Liver (tissue), 9 donors: ENCODE results near the gene FBLN1. TPM values are rescaled to one million over a fixed set of nuclear protein-coding genes. Genes with fewer than 3 reads are reported as not detected.

Experiments
- DNase-seq: peaks from one replicate; pipeline ENCODE4 v3.0.0-alpha.2; 2017; ENCODE audit warnings: low spot score
- H3K27ac ChIP-seq, 2 donors: one replicate each; pipeline ENCODE4 v1.7.0; 2013; ENCODE audit warnings: inconsistent platforms in 2 of 2, low read length in 2 of 2, control low read depth in 1 of 2, low read depth in 1 of 2, mild to moderate bottlenecking in 1 of 2
- H3K27me3 ChIP-seq, 4 donors: one replicate each; pipeline versions ENCODE4 v1.6.1 to v1.7.0; 2013; ENCODE audit warnings: low read length in 3 of 4, inconsistent platforms in 1 of 4, mild to moderate bottlenecking in 1 of 4, moderate library complexity in 1 of 4; ENCODE audit not compliant: control insufficient read depth in 4 of 4, insufficient read depth in 4 of 4
- H3K36me3 ChIP-seq, 4 donors: one replicate each; pipeline versions ENCODE4 v1.6.1 to v1.7.0; 2013; ENCODE audit warnings: low read length in 3 of 4, mild to moderate bottlenecking in 3 of 4, low read depth in 1 of 4, moderate library complexity in 1 of 4; ENCODE audit not compliant: control insufficient read depth in 4 of 4, insufficient read depth in 3 of 4
- H3K4me1 ChIP-seq, 4 donors: one replicate each; pipeline versions ENCODE4 v1.6.1 to v1.7.0; 2013; ENCODE audit warnings: low read length in 3 of 4, mild to moderate bottlenecking in 3 of 4, moderate library complexity in 1 of 4; ENCODE audit not compliant: control insufficient read depth in 4 of 4, insufficient read depth in 4 of 4
- H3K4me3 ChIP-seq, 3 donors: one replicate each; pipeline versions ENCODE4 v1.6.1 to v1.7.0; 2013; ENCODE audit warnings: low read length in 3 of 3, control low read depth in 1 of 3, low read depth in 1 of 3, mild to moderate bottlenecking in 1 of 3
- H3K9ac ChIP-seq, 2 donors: one replicate each; pipeline ENCODE4 v1.7.0; 2013; ENCODE audit warnings: low read length in 2 of 2, mild to moderate bottlenecking in 2 of 2, moderate library complexity in 2 of 2, control low read depth in 1 of 2, low read depth in 1 of 2
- H3K9me3 ChIP-seq, 4 donors: one replicate each; pipeline versions ENCODE4 v1.6.1 to v1.7.0; 2013; ENCODE audit warnings: low read length in 3 of 4; ENCODE audit not compliant: control insufficient read depth in 4 of 4
- CTCF ChIP-seq: fragments of 150-350 bp; IDR thresholded peaks from 2 replicates; pipeline ENCODE4 v1.5.1; 2017; ENCODE audit warnings: improper control_type of control experiment, low read depth, low read length; ENCODE audit not compliant: missing input control
- EGR1 ChIP-seq, 2 donors: IDR thresholded peaks; 2 replicates each; pipeline ENCODE4 v1.6.1; 2016 to 2018; ENCODE audit warnings: antibody characterized with exemption in 2 of 2, low read depth in 2 of 2
- FOXA1 ChIP-seq: IDR thresholded peaks from 2 replicates; pipeline ENCODE4 v1.6.1; 2016; ENCODE audit warnings: antibody characterized with exemption
- FOXA2 ChIP-seq: IDR thresholded peaks from 2 replicates; pipeline ENCODE4 v1.6.1; 2016; ENCODE audit warnings: antibody characterized with exemption
- GABPA ChIP-seq, 2 donors: IDR thresholded peaks in 1 of 2; conservative IDR thresholded peaks in 1 of 2; 2 replicates each; pipeline ENCODE4 v1.6.1; 2016; ENCODE audit warnings: antibody characterized with exemption in 2 of 2, mild to moderate bottlenecking in 1 of 2, moderate library complexity in 1 of 2
- HNF4A ChIP-seq, 2 donors: conservative IDR thresholded peaks; 2 replicates each; pipeline ENCODE4 v1.6.1; 2016; ENCODE audit warnings: antibody characterized with exemption in 2 of 2, mild to moderate bottlenecking in 2 of 2
- HNF4G ChIP-seq: IDR thresholded peaks from 2 replicates; pipeline ENCODE4 v1.6.1; 2016; ENCODE audit warnings: antibody characterized with exemption
- JUND ChIP-seq, 2 donors: IDR thresholded peaks; 2 replicates each; pipeline ENCODE4 v1.6.1; 2016; ENCODE audit warnings: antibody characterized with exemption in 2 of 2
- MAX ChIP-seq: IDR thresholded peaks from 2 replicates; pipeline ENCODE4 v1.6.1; 2016; ENCODE audit warnings: antibody characterized with exemption
- NR2F2 ChIP-seq: IDR thresholded peaks from 2 replicates; pipeline ENCODE4 v1.6.1; 2016; ENCODE audit warnings: antibody characterized with exemption
- RAD21 ChIP-seq, 2 donors: IDR thresholded peaks; 2 replicates each; pipeline ENCODE4 v1.6.1; 2016; ENCODE audit warnings: antibody characterized with exemption in 2 of 2, mild to moderate bottlenecking in 2 of 2
- REST ChIP-seq: IDR thresholded peaks from 2 replicates; pipeline ENCODE4 v1.6.1; 2016; ENCODE audit warnings: antibody characterized with exemption, mild to moderate bottlenecking
- RXRA ChIP-seq, 2 donors: IDR thresholded peaks; 2 replicates each; pipeline ENCODE4 v1.6.1; 2017 to 2018; ENCODE audit warnings: antibody characterized with exemption in 2 of 2, mild to moderate bottlenecking in 1 of 2
- SP1 ChIP-seq: IDR thresholded peaks from 2 replicates; pipeline ENCODE4 v1.6.1; 2018; ENCODE audit warnings: antibody characterized with exemption, mild to moderate bottlenecking
- TAF1 ChIP-seq: conservative IDR thresholded peaks from 2 replicates; pipeline ENCODE4 v1.6.1; 2016; ENCODE audit warnings: antibody characterized with exemption, mild to moderate bottlenecking
- YY1 ChIP-seq: IDR thresholded peaks from 2 replicates; pipeline ENCODE4 v1.6.1; 2016; ENCODE audit warnings: antibody characterized with exemption, mild to moderate bottlenecking
- ZBTB33 ChIP-seq: IDR thresholded peaks from 2 replicates; pipeline ENCODE4 v1.6.1; 2016; ENCODE audit warnings: antibody characterized with exemption
- WGBS: extraction: QIAGEN DNeasy Blood & Tissue Kit; methylation state at CpG from one replicate; pipeline ENCODE4 v1.1.7; 2013; 5-methylcytosine and 5-hydroxymethylcytosine counted together
- polyA plus RNA-seq, 2 donors: library from polyadenylated mRNA; stranded (reverse) in 1 of 2; unstranded in 1 of 2; fragments of 200-250 nt in 1 of 2; fragments of >200 nt in 1 of 2; fragmentation: Nextera tagmentation in 1 of 2; extraction: Ambion mirVana in 1 of 2; gene quantifications; one replicate each; pipeline versions ENCODE4 v1.2.1 to v1.2.3, GENCODE V29; 2013 to 2015
- total RNA-seq, 2 donors: library from RNA; depleted of rRNA; stranded (reverse); fragments of >200 nt; gene quantifications; one replicate each; pipeline ENCODE4 v1.2.3, GENCODE V29; 2014
- TF ChIP-seq, protein P1 (sequence below): IDR thresholded peaks from 2 replicates; pipeline ENCODE4 v1.6.1; 2016; ENCODE audit warnings: antibody characterized with exemption
- donor health status: healthy.
- donor health status: healthy.
- donor health status: healthy.
- donor health status: healthy.
- donor health status: healthy.

FBLN1 gene
- total and polyA plus RNA-seq, 4 donors, result 2.2 to 9.3 (median 6.3) TPM

GRCh38 chr22:45632791-45633515, 130.3 kb downstream of the FBLN1 start:
- Histone ChIP-seq H3K4me1 (no peaks in the 10 kb centered on the region), H3K4me3 (no peak overlapping the region), H3K27me3 (peaks cover 0 to 7% (median 2%) of the 10 kb centered on the region in 4 donors), H3K9ac (no peak overlapping the region), H3K36me3 (no peaks in the 10 kb centered on the region), H3K27ac (no peak overlapping the region), H3K9me3 (no peaks in the 10 kb centered on the region)
- no peak for DNase-seq
- 17% methylated on average over 15 of the region's 15 CpGs for WGBS
- TF ChIP-seq MAX (no peak), SP1 (no peak), NR2F2 (no peak), YY1 (no peak), FOXA1 (no peak), REST (no peak), TAF1 (no peak)

DNA sequence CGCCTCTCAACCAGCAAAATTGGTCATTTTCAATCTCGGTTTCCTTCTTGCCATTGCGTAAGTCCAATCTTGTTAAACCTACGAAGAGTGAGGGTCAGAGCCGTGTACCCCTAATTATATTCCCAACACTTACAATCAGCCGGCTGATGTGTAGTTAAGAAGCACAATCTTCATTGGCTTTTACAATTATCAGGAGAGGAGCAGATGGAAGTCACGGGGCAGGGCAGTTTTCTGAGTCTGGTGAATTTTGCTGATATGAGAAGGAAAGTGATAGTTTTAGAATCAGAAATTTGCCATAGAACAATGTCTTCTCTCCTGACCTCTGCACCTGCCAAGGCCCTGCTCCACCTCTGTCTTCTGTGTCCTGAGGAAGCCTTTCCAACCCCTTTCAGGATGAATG, 134.0 kb downstream of the FBLN1 start:
- Histone ChIP-seq H3K9me3 (no peaks in the 10 kb centered on the region), H3K4me3 (no peak overlapping the region), H3K36me3 (no peaks in the 10 kb centered on the region), H3K4me1 (no peaks in the 10 kb centered on the region), H3K27me3 (peaks cover 0 to 5% (median 0%) of the 10 kb centered on the region in 4 donors), H3K9ac (no peak overlapping the region), H3K27ac (no peak overlapping the region)
- 82% methylated on average over 7 of the region's 7 CpGs for WGBS
- TF ChIP-seq, protein P1, sequence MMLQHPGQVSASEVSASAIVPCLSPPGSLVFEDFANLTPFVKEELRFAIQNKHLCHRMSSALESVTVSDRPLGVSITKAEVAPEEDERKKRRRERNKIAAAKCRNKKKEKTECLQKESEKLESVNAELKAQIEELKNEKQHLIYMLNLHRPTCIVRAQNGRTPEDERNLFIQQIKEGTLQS, result no peak
- TF ChIP-seq NR2F2 (no peak), REST (no peak), YY1 (no peak), RXRA (IDR thresholded peaks at IDR 0.05) (no peak), RAD21 (IDR thresholded peaks at IDR 0.05) (no peak), TAF1 (no peak), JUND (IDR thresholded peaks at IDR 0.05) (no peak), EGR1 (IDR thresholded peaks at IDR 0.05; ENCODE audit: low read depth in 2 of 2) (no peak), FOXA1 (no peak), HNF4G (no peak), MAX (no peak), HNF4A (conservative IDR thresholded peaks at IDR 0.05) (no peak), ZBTB33 (no peak), SP1 (no peak), CTCF (no peak), FOXA2 (no peak), GABPA (IDR thresholded peaks at IDR 0.05 in 1 of 2, conservative IDR thresholded peaks at IDR 0.05 in 1 of 2) (no peak)
- DNase-seq, result no peak
